Adrenal gland (tissue), 5 donors: ENCODE measurements around the gene VRK2.

ENCODE experiments used
- CTCF ChIP-seq, 6 experiments: fragments of 450-650 bp in 4 of 6; fragments of 200-600 bp in 2 of 6; sonication (generic) in 1 of 6; IDR thresholded peaks; 1 replicate in 5 of 6; 2 replicates in 1 of 6; pipeline versions ENCODE4 v1.5.1 to v1.8.0; 2016 to 2021; ENCODE audit warnings: antibody characterized with exemption in 6 of 6, mild to moderate bottlenecking in 2 of 6, moderate library complexity in 1 of 6
- POLR2A ChIP-seq, 2 donors: fragments of 450-650 bp; IDR thresholded peaks; one replicate each; pipeline ENCODE4 v1.6.1; 2017; ENCODE audit warnings: antibody characterized with exemption in 2 of 2, mild to moderate bottlenecking in 2 of 2, moderate library complexity in 1 of 2
- donor health status: DM: no; HTN: no; CAD: no.

DNA sequence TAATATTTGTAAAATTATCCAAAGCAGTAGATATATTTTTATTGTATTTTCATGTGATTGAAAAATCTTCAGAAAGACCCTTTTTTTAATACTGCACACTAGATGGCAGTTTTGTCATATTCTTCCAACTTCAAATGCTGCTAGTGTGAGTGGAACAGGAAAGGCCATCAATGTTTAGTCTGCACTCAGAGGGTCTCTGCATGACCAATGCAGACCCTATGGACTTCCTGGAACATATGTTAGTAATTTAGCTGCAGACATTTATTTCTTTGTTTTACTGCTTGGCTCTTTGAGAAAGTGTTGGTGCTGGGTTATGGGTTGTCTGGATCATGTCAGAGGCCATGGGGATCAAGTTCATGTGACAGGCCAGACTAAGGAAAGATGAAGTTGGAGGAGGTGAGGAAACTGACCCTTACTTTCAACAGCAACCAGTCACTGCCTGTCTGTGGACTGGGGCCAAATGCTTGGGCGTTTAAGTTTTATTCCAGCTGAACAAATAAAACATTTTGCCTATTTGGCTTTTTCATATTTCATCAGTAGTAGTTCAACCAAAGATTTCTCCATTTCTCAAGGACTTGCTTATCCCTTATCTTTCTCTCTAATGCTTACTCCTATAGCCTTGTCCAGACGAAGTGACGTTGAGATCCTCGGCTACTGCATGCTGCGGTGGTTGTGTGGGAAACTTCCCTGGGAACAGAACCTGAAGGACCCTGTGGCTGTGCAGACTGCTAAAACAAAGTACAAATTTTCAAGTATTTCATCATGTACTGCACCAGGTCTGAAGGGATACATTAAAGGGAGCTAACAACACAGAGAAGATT is 84.8 kb downstream of the VRK2 start:
- TF ChIP-seq CTCF (IDR thresholded peaks at IDR 0.05) (peak in 3 of 6 experiments; percentile 26 to 42 (median 40)), POLR2A (IDR thresholded peaks at IDR 0.05) (no peak)
